ENCODE results near the gene TMEM272. TPM values are rescaled to one million over a fixed set of nuclear protein-coding genes. Genes with fewer than 3 reads are reported as not detected.

The TMEM272 gene
- polyA plus RNA-seq, 1 of the 3 experiments (the other 2 are of a cell fraction): not detected

DNA sequence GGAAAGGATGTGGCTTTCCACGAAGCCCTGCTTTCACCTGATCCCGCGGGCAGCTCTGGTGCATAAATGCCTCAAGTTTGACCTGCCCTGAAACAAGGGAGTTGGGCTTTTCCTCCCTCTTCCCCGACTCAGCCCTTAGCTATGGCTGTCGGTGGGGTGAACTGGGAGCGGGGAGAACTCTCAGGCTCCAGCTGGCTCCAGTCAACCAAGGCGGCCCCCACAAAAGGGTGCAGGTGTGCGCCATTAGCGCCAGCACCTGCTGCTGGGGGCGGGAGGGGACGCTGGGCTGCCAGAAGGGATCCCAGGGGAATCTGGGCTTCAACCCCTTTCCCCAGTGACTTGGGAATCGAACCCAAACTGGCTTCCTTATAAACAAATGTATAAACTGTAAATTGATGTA is 33.9 kb downstream of the TMEM272 start:
- CTCF ChIA-PET: interaction anchor here (0.7 to 1.4 kb wide), 4 partner anchors 11 to 390 kb away, joined by 3 to 4 read pairs (median 3); no protein-coding TSS in a partner anchor

DNA sequence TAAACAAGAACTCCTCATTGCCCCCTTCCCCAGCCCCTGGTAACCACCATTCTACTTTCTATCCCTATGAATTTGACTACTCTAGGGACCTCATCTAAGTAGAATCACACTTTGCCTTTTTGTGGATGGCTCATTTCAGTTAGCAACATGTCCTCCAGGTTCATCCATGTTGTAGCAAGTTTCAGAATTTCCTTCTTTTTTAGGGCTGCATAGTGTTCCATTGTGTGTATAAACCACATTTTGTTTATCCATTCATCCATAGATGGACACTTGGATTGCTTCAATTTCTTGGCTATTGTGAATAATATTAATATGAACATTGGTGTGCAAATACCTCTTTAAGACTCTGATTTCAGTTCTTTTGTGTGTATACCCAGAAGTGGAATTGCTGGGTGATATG is 36.2 kb downstream of the TMEM272 start:
- H3K9ac ChIP-seq: no peak overlapping the region
- ChIA-PET POLR2A (no interaction called here), CTCF (interaction anchor here (1.0 kb wide), 1 partner anchor 319 kb away, joined by 3 read pairs; no protein-coding TSS in a partner anchor)

More for the DNA sequence above, 33.9 kb downstream of the TMEM272 start:
- H3K9me3 ChIP-seq: no peaks in the 10 kb centered on the region
- H3K4me3 ChIP-seq (ENCODE audit: low read depth in 2 of 2, low read length in 1 of 2): no peak overlapping the region
- H3K36me3 ChIP-seq (replicated peaks in 1 of 2; ENCODE audit: control insufficient read depth in 1 of 2, insufficient read depth in 2 of 2, low read length in 1 of 2): no peaks in the 10 kb centered on the region
- 84% methylated on average over 5 of the region's 12 CpGs for WGBS (ENCODE audit: low lambda C conversion rate)
- H3K9me2 ChIP-seq: no peaks in the 10 kb centered on the region
- DNase-seq: no peak
- H3K79me2 ChIP-seq (ENCODE audit: insufficient read depth): no peaks in the 10 kb centered on the region
- H4K20me1 ChIP-seq (ENCODE audit: insufficient read depth): no peaks in the 10 kb centered on the region
- H2AFZ ChIP-seq (ENCODE audit: low read depth): no peak overlapping the region
- POLR2A ChIA-PET: interaction anchor here (0.9 kb wide), 1 partner anchor 358 kb away, joined by 4 read pairs; no protein-coding TSS in a partner anchor
- H3K9ac ChIP-seq: no peak overlapping the region
- H3F3A ChIP-seq (replicated peaks; ENCODE audit: insufficient read depth): no peaks in the 10 kb centered on the region
- no peaks in the 10 kb centered on the region for H3K27me3 ChIP-seq (ENCODE audit: insufficient read depth)
- H3K4me1 ChIP-seq (ENCODE audit: control insufficient read depth in 1 of 2, insufficient read depth in 2 of 2, low read depth in 1 of 2, low read length in 1 of 2): peaks cover 0 to 15% of the 10 kb centered on the region in 2 experiments; a peak in 2 of 4 replicates
- no peak for TF ChIP-seq JUND (IDR thresholded peaks at IDR 0.05)
- no peak for TF ChIP-seq FOXM1 (IDR thresholded peaks at IDR 0.05; ENCODE audit: low read depth)
- TF ChIP-seq MXI1 (IDR thresholded peaks at IDR 0.05; ENCODE audit: low read depth, low read length): no peak
- H3K27ac ChIP-seq (ENCODE audit: low read depth in 2 of 2, low read length in 1 of 2): no peak overlapping the region
- no peak overlapping the region for H3K4me2 ChIP-seq

More for the DNA sequence above, 36.2 kb downstream of the TMEM272 start:
- Histone ChIP-seq H3K27me3 (ENCODE audit: insufficient read depth) (no peaks in the 10 kb centered on the region), H3K9me2 (no peaks in the 10 kb centered on the region), H3K4me1 (ENCODE audit: control insufficient read depth in 1 of 2, insufficient read depth in 2 of 2, low read depth in 1 of 2, low read length in 1 of 2) (peaks cover 0 to 15% of the 10 kb centered on the region in 2 experiments; a peak in 3 of 4 replicates), H3F3A (replicated peaks; ENCODE audit: insufficient read depth) (peaks cover 4% of the 10 kb centered on the region), H4K20me1 (ENCODE audit: insufficient read depth) (no peaks in the 10 kb centered on the region), H3K79me2 (ENCODE audit: insufficient read depth) (0 out of 2 replicates have a peak, but pooled peaks cover 4% of the 10 kb centered on the region), H3K4me2 (no peak overlapping the region), H3K36me3 (replicated peaks in 1 of 2; ENCODE audit: control insufficient read depth in 1 of 2, insufficient read depth in 2 of 2, low read length in 1 of 2) (no peaks in the 10 kb centered on the region), H3K27ac (ENCODE audit: low read depth in 2 of 2, low read length in 1 of 2) (no peak overlapping the region), H2AFZ (ENCODE audit: low read depth) (no peak overlapping the region), H3K4me3 (ENCODE audit: low read depth in 2 of 2, low read length in 1 of 2) (no peak overlapping the region), H3K9me3 (no peaks in the 10 kb centered on the region)
- DNase-seq: no peak
- TF ChIP-seq TAF1 (IDR thresholded peaks at IDR 0.05; ENCODE audit: borderline replicate concordance, low read depth, low read length): no peak
- TF ChIP-seq MEF2A (IDR thresholded peaks at IDR 0.05; ENCODE audit: borderline replicate concordance, low read depth): no peak
- TF ChIP-seq NRF1 (IDR thresholded peaks at IDR 0.05; ENCODE audit: low read depth, low read length): no peak
- no peak for TF ChIP-seq RCOR1 (IDR thresholded peaks at IDR 0.05; ENCODE audit: low read length)
- TF ChIP-seq SIN3A (IDR thresholded peaks at IDR 0.05; ENCODE audit: borderline replicate concordance, low read depth, low read length): no peak
- TF ChIP-seq, protein P1, sequence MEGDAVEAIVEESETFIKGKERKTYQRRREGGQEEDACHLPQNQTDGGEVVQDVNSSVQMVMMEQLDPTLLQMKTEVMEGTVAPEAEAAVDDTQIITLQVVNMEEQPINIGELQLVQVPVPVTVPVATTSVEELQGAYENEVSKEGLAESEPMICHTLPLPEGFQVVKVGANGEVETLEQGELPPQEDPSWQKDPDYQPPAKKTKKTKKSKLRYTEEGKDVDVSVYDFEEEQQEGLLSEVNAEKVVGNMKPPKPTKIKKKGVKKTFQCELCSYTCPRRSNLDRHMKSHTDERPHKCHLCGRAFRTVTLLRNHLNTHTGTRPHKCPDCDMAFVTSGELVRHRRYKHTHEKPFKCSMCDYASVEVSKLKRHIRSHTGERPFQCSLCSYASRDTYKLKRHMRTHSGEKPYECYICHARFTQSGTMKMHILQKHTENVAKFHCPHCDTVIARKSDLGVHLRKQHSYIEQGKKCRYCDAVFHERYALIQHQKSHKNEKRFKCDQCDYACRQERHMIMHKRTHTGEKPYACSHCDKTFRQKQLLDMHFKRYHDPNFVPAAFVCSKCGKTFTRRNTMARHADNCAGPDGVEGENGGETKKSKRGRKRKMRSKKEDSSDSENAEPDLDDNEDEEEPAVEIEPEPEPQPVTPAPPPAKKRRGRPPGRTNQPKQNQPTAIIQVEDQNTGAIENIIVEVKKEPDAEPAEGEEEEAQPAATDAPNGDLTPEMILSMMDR (IDR thresholded peaks at IDR 0.05): no peak
- TF ChIP-seq, protein P2, sequence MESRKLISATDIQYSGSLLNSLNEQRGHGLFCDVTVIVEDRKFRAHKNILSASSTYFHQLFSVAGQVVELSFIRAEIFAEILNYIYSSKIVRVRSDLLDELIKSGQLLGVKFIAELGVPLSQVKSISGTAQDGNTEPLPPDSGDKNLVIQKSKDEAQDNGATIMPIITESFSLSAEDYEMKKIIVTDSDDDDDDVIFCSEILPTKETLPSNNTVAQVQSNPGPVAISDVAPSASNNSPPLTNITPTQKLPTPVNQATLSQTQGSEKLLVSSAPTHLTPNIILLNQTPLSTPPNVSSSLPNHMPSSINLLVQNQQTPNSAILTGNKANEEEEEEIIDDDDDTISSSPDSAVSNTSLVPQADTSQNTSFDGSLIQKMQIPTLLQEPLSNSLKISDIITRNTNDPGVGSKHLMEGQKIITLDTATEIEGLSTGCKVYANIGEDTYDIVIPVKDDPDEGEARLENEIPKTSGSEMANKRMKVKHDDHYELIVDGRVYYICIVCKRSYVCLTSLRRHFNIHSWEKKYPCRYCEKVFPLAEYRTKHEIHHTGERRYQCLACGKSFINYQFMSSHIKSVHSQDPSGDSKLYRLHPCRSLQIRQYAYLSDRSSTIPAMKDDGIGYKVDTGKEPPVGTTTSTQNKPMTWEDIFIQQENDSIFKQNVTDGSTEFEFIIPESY (IDR thresholded peaks at IDR 0.05; ENCODE audit: borderline replicate concordance, low read depth): no peak

Measured in SK-N-SH (cell line).